ENCODE results near the gene GLCE.

GRCh38 chr15:69164807-69165636, 4.6 kb downstream of the GLCE start:
- no peak for TF ChIP-seq POLR2A (IDR thresholded peaks at IDR 0.05)
- TF ChIP-seq, protein P1, sequence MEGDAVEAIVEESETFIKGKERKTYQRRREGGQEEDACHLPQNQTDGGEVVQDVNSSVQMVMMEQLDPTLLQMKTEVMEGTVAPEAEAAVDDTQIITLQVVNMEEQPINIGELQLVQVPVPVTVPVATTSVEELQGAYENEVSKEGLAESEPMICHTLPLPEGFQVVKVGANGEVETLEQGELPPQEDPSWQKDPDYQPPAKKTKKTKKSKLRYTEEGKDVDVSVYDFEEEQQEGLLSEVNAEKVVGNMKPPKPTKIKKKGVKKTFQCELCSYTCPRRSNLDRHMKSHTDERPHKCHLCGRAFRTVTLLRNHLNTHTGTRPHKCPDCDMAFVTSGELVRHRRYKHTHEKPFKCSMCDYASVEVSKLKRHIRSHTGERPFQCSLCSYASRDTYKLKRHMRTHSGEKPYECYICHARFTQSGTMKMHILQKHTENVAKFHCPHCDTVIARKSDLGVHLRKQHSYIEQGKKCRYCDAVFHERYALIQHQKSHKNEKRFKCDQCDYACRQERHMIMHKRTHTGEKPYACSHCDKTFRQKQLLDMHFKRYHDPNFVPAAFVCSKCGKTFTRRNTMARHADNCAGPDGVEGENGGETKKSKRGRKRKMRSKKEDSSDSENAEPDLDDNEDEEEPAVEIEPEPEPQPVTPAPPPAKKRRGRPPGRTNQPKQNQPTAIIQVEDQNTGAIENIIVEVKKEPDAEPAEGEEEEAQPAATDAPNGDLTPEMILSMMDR (IDR thresholded peaks at IDR 0.05): no peak

All from heart left ventricle (tissue), 13 donors.